T-helper 2 cell (primary cell): ENCODE measurements around the gene FBXO34.
A peak's percentile ranks its signal among the peaks of the same experiment; 100 is the strongest.
"Not testable (repeated sequence)": the region's sequence is repeated elsewhere in the genome, so short reads cannot be mapped to it uniquely, and the experiment has no call there.

Experiments
- DNase-seq, 5 experiments: peaks; one replicate each; pipeline versions ENCODE4 v3.0.0 to v3.0.0-alpha.2; 2012 to 2022

Gene FBXO34

GRCh38 chr14:55309761-55310365 is 38.6 kb downstream of the FBXO34 start:
- no peak for DNase-seq

GRCh38 chr14:55312379-55313030 is 41.3 kb downstream of the FBXO34 start:
- DNase-seq, result not testable (repeated sequence)

GRCh38 chr14:55313480-55313879 is 42.3 kb downstream of the FBXO34 start:
- DNase-seq, result no peak

GRCh38 chr14:55314449-55314848 is 43.2 kb downstream of the FBXO34 start:
- DNase-seq, result no peak

- DNase-seq, result no peak
These were observed 45.3 kb downstream of the FBXO34 start for GRCh38 chr14:55316564-55316963.

GRCh38 chr14:55317542-55318306 is 46.5 kb downstream of the FBXO34 start:
- no peak for DNase-seq

- DNase-seq, result no peak
These were observed 47.5 kb downstream of the FBXO34 start for GRCh38 chr14:55318694-55319093.

- DNase-seq, result no peak
These were observed 52.7 kb downstream of the FBXO34 start for GRCh38 chr14:55323910-55324309.

- no peak for DNase-seq
These were observed 53.6 kb downstream of the FBXO34 start for GRCh38 chr14:55324812-55325211.

- DNase-seq, result no peak
These were observed 56.0 kb downstream of the FBXO34 start for GRCh38 chr14:55327179-55327578.

GRCh38 chr14:55328317-55328716 is 57.1 kb downstream of the FBXO34 start:
- no peak for DNase-seq

GRCh38 chr14:55329999-55330710 is 58.9 kb downstream of the FBXO34 start:
- peak in 2 of 5 experiments; percentile 28 to 29 for DNase-seq

- peak in 2 of 5 experiments; percentile 31 to 77 for DNase-seq
These were observed 61.7 kb downstream of the FBXO34 start for GRCh38 chr14:55332654-55333570.

- DNase-seq, result peak in 1 of 5 experiments; percentile 73
These were observed 62.7 kb downstream of the FBXO34 start for GRCh38 chr14:55333711-55334485.

GRCh38 chr14:55336162-55336561 is 64.9 kb downstream of the FBXO34 start:
- DNase-seq, result peak in 3 of 5 experiments; percentile 13 to 64 (median 23)

- peak in 2 of 5 experiments; percentile 24 to 78 for DNase-seq
These were observed 65.5 kb downstream of the FBXO34 start for GRCh38 chr14:55336691-55337090.

- DNase-seq, result peak in 2 of 5 experiments; percentile 13 to 64
These were observed 68.5 kb downstream of the FBXO34 start for GRCh38 chr14:55339770-55340169.

- DNase-seq, result no peak
These were observed 69.3 kb downstream of the FBXO34 start for GRCh38 chr14:55340482-55340881.

GRCh38 chr14:55341781-55342180 is 70.6 kb downstream of the FBXO34 start:
- no peak for DNase-seq

- not testable (repeated sequence) for DNase-seq
These were observed 73.5 kb downstream of the FBXO34 start for GRCh38 chr14:55344582-55345163.

GRCh38 chr14:55347040-55347439 is 75.8 kb downstream of the FBXO34 start:
- DNase-seq, result no peak
